DOHH2 (cell line): ENCODE data around the gene STAT5A.

Experiments used
- H3F3A ChIP-seq: fragments of 200-600 bp; sonication (generic), shearing (Covaris generic); 2 replicates; pipeline ENCODE4 v1.6.0; 2016; ENCODE audit warnings: antibody characterized with exemption, mild to moderate bottlenecking; ENCODE audit not compliant: control insufficient read depth, insufficient read depth
- H3K27ac ChIP-seq: fragments of 200-600 bp; sonication (generic); 2 replicates; pipeline ENCODE4 v1.5.1; 2014; ENCODE audit warnings: low read depth, mild to moderate bottlenecking, low read length, moderate library complexity
- H3K27me3 ChIP-seq: fragments of 200-600 bp; sonication (generic); 2 replicates; pipeline ENCODE4 v1.6.1; 2014; ENCODE audit warnings: mild to moderate bottlenecking, low read length, mixed read lengths; ENCODE audit not compliant: control insufficient read depth
- H3K36me3 ChIP-seq: fragments of 200-600 bp; sonication (generic); 2 replicates; pipeline ENCODE4 v1.6.1; 2014; ENCODE audit warnings: mild to moderate bottlenecking, low read length, moderate library complexity, mixed read lengths; ENCODE audit not compliant: control insufficient read depth
- H3K4me1 ChIP-seq: fragments of 200-600 bp; sonication (generic); 2 replicates; pipeline ENCODE4 v1.6.1; 2014; ENCODE audit warnings: mild to moderate bottlenecking, low read length, mixed read lengths; ENCODE audit not compliant: control insufficient read depth
- H3K4me2 ChIP-seq: fragments of 200-600 bp; sonication (generic); 2 replicates; pipeline ENCODE4 v1.6.0; 2014; ENCODE audit warnings: mild to moderate bottlenecking, low read length, moderate library complexity
- H3K4me3 ChIP-seq: fragments of 200-600 bp; sonication (generic); 2 replicates; pipeline ENCODE4 v1.5.1; 2014; ENCODE audit warnings: mild to moderate bottlenecking, low read length, mixed read lengths
- H3K79me2 ChIP-seq: fragments of 200-600 bp; sonication (generic); 2 replicates; pipeline ENCODE4 v1.6.1; 2014; ENCODE audit warnings: mild to moderate bottlenecking, low read length, mixed read lengths; ENCODE audit not compliant: control insufficient read depth
- H3K9me2 ChIP-seq: fragments of 200-600 bp; sonication (generic); replicated peaks from 2 replicates; pipeline ENCODE4 v1.6.1; 2014; ENCODE audit warnings: mild to moderate bottlenecking, low read length, mixed read lengths; ENCODE audit not compliant: control insufficient read depth
- H3K9me3 ChIP-seq: fragments of 200-600 bp; sonication (generic); 2 replicates; pipeline ENCODE4 v1.6.1; 2014; ENCODE audit warnings: antibody characterized with exemption, low read length, mixed read lengths; ENCODE audit not compliant: control insufficient read depth, insufficient read depth
- H4K20me1 ChIP-seq: fragments of 200-600 bp; sonication (generic); 2 replicates; pipeline ENCODE4 v1.6.0; 2014; ENCODE audit warnings: low read depth, mild to moderate bottlenecking, antibody characterized with exemption, low read length, moderate library complexity; ENCODE audit not compliant: control insufficient read depth, insufficient read depth
- CTCF ChIP-seq: fragments of 200-600 bp; sonication (generic); IDR thresholded peaks from one replicate; pipeline ENCODE4 v1.5.1; 2014; ENCODE audit warnings: antibody characterized with exemption, mild to moderate bottlenecking, low read depth, low read length; ENCODE audit not compliant: poor library complexity, severe bottlenecking
- EZH2phosphoT487 ChIP-seq: fragments of 200-600 bp; sonication (generic); IDR thresholded peaks from 2 replicates; pipeline ENCODE4 v1.6.1; 2017; ENCODE audit warnings: borderline replicate concordance, mild to moderate bottlenecking, antibody characterized with exemption, low read length, moderate library complexity, mixed read lengths

The STAT5A gene

GRCh38 chr17:42246515-42246914, 41.8 kb upstream of the STAT5A start:
- Histone ChIP-seq H3K79me2 (peaks cover 82% of the 10 kb centered on the region), H3K27ac (no peak overlapping the region), H3K27me3 (no peaks in the 10 kb centered on the region), H3K9me2 (no peaks in the 10 kb centered on the region), H3K9me3 (no peaks in the 10 kb centered on the region), H3F3A (peaks cover 11% of the 10 kb centered on the region), H3K4me2 (no peak overlapping the region), H3K4me1 (peaks cover 49% of the 10 kb centered on the region), H3K36me3 (no peaks in the 10 kb centered on the region), H4K20me1 (peaks cover 4% of the 10 kb centered on the region; the same call in 1 of the 2 replicates), H3K4me3 (no peak overlapping the region)
- no peak for TF ChIP-seq CTCF
- no peak for TF ChIP-seq EZH2phosphoT487

GRCh38 chr17:42247734-42248133, 40.6 kb upstream of the STAT5A start:
- H3K79me2 ChIP-seq: peaks cover 82% of the 10 kb centered on the region
- H3K9me2 ChIP-seq: no peaks in the 10 kb centered on the region
- H3K4me2 ChIP-seq: peak overlapping the region; percentile 69; the same call in 1 of the 2 replicates
- peaks cover 60% of the 10 kb centered on the region for H3K4me1 ChIP-seq
- H4K20me1 ChIP-seq: no peaks in the 10 kb centered on the region
- TF ChIP-seq CTCF (no peak), EZH2phosphoT487 (no peak)
- 0 out of 2 replicates have a peak overlapping the region, but pooled peaks have one; percentile 84 for H3K27ac ChIP-seq
- no peaks in the 10 kb centered on the region for H3K36me3 ChIP-seq
- H3K4me3 ChIP-seq: peak overlapping the region; percentile 64; the same call in 1 of the 2 replicates
- H3K27me3 ChIP-seq: no peaks in the 10 kb centered on the region
- H3F3A ChIP-seq: peaks cover 20% of the 10 kb centered on the region
- H3K9me3 ChIP-seq: no peaks in the 10 kb centered on the region

- Histone ChIP-seq H3K4me2 (peak overlapping the region; percentile 69), H3K27ac (peak overlapping the region; percentile 84), H3F3A (peaks cover 28% of the 10 kb centered on the region), H3K36me3 (no peaks in the 10 kb centered on the region), H3K9me2 (no peaks in the 10 kb centered on the region), H3K79me2 (peaks cover 87% of the 10 kb centered on the region), H3K4me1 (peaks cover 69% of the 10 kb centered on the region), H3K27me3 (no peaks in the 10 kb centered on the region), H3K9me3 (no peaks in the 10 kb centered on the region), H3K4me3 (peak overlapping the region; percentile 64), H4K20me1 (no peaks in the 10 kb centered on the region)
- TF ChIP-seq EZH2phosphoT487 (no peak), CTCF (no peak)
These were observed 39.7 kb upstream of the STAT5A start for GRCh38 chr17:42248351-42249179.
